ENCODE results near the gene TUBB2B. TPM values are rescaled to one million over a fixed set of nuclear protein-coding genes. Genes with fewer than 3 reads are reported as not detected.

Gene TUBB2B
- total RNA-seq, 2 experiments from 2014 or later: 0.27 TPM; not detected in 1

DNA sequence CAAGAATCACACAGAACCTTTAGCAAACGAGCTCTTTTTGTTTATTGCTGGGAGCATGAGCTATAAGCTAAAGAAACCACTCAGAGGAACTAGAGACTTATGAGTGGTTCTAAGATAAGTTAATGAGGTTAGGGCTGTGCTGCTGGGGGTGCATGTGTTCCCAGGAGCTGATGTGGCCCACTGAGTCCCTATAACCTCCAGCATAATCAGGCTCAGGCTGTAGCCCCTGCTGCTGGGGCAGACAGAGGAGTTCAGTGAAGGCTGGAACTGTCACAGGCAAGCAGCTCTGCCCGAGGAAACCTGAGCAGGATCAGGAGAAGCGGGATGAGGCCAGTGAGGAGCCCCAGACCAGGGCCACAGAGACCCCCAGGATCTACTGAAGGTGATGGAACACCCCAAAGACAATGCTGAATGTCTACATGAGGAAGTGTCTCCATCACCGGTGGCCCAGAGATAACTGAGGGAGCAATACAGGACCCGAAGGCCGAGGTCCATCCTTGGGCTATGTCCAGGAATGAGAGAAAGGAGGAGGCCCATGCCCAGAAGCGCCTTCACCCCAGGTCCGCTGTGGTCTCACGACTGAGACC is 17.3 kb downstream of the TUBB2B start:
- Histone ChIP-seq H3K9me2 (ENCODE audit: insufficient read depth, low read length) (no peaks in the 10 kb centered on the region), H3K9me3 (ENCODE audit: low read length) (no peaks in the 10 kb centered on the region), H4K20me1 (ENCODE audit: insufficient read depth, low read length) (no peaks in the 10 kb centered on the region), H2AFZ (ENCODE audit: low read length) (peak overlapping the region; percentile 83; the same call in 1 of the 2 replicates), H3K27ac (ENCODE audit: low read depth, low read length, poor library complexity, severe bottlenecking) (no peak overlapping the region), H3K36me3 (ENCODE audit: insufficient read depth, low read length) (no peaks in the 10 kb centered on the region), H3K4me2 (ENCODE audit: low read length) (no peak overlapping the region), H3K4me3 (ENCODE audit: low read depth, low read length, poor library complexity, severe bottlenecking) (no peak overlapping the region), H3K79me2 (ENCODE audit: insufficient read depth, low read depth, low read length) (no peaks in the 10 kb centered on the region), H3K4me1 (ENCODE audit: insufficient read depth, low read length, poor library complexity, severe bottlenecking) (peaks cover 13% of the 10 kb centered on the region)
- intact Hi-C loops (cut with micrococcal nuclease; ENCODE audit: unreplicated experiment): no loop called here
- no peak for DNase-seq (ENCODE audit: low spot score)
- TF ChIP-seq, protein P1, sequence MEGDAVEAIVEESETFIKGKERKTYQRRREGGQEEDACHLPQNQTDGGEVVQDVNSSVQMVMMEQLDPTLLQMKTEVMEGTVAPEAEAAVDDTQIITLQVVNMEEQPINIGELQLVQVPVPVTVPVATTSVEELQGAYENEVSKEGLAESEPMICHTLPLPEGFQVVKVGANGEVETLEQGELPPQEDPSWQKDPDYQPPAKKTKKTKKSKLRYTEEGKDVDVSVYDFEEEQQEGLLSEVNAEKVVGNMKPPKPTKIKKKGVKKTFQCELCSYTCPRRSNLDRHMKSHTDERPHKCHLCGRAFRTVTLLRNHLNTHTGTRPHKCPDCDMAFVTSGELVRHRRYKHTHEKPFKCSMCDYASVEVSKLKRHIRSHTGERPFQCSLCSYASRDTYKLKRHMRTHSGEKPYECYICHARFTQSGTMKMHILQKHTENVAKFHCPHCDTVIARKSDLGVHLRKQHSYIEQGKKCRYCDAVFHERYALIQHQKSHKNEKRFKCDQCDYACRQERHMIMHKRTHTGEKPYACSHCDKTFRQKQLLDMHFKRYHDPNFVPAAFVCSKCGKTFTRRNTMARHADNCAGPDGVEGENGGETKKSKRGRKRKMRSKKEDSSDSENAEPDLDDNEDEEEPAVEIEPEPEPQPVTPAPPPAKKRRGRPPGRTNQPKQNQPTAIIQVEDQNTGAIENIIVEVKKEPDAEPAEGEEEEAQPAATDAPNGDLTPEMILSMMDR (conservative IDR thresholded peaks at IDR 0.05; ENCODE audit: low read length): no peak
- no peak for TF ChIP-seq EZH2phosphoT487 (IDR thresholded peaks at IDR 0.05; ENCODE audit: borderline replicate concordance, low read depth, low read length)
- BruUV-seq (replicated peaks): no TSS peak
- ChIA-PET POLR2A (interaction anchor here (0.5 to 1.4 kb wide), 4 partner anchors 9 to 258 kb away, joined by 3 to 4 read pairs (median 4); no protein-coding TSS in a partner anchor), CTCF (ENCODE audit: unreplicated experiment) (no interaction called here)

DNA sequence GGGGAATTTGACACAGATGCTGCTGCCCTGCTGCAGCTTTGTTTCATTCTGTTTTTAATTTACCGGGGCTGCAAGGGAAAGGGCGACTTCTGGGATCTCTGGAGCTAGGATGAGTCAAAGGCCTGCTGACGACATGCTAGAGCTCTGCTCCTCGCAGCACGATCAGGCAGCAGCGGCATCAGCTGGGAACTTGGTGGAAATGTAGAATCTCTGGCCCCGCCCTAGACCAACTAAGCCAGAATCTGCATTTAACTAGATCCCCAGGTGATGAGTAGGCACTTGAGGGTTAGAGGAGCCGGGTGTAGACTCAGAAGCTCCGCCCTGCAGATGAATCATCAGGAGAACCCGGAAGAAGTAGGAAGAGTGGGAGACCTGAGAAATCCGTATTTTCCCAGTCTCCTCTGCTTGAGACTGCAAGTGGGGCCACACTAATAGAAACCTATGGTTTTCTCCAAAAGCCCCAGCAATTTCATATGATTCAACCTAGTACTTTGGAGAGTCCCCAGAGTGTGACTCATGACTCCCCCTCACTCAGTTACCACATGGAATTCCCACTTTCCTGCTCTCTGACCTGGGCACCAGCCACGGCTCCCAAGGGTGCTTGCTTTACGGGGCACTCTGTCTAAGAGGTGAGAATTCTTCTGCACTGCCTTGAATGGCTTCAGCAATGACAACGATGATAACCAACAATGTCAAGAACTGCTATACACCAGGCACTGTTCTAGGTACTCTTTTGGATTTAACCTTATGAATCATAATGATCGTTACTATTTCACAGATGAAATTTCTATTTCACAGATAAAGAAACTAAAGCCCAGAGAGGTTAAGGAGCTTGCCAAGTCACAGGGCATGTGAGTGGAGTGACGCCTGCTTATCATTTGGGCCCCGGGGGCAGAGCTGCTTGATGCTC is 18.1 kb downstream of the TUBB2B start:
- no peak overlapping the region for H3K27ac ChIP-seq (ENCODE audit: low read depth, low read length, poor library complexity, severe bottlenecking)
- peaks cover 21% of the 10 kb centered on the region for H3K4me1 ChIP-seq (ENCODE audit: insufficient read depth, low read length, poor library complexity, severe bottlenecking)
- no peaks in the 10 kb centered on the region for H3K9me3 ChIP-seq (ENCODE audit: low read length)
- POLR2A ChIA-PET: interaction anchor here (0.5 to 1.4 kb wide), 4 partner anchors 9 to 257 kb away, joined by 3 to 4 read pairs (median 4); no protein-coding TSS in a partner anchor
- peak; percentile 42 for DNase-seq (ENCODE audit: low spot score)
- H2AFZ ChIP-seq (ENCODE audit: low read length): peak overlapping the region; percentile 83
- H4K20me1 ChIP-seq (ENCODE audit: insufficient read depth, low read length): no peaks in the 10 kb centered on the region
- H3K4me3 ChIP-seq (ENCODE audit: low read depth, low read length, poor library complexity, severe bottlenecking): no peak overlapping the region
- H3K9me2 ChIP-seq (ENCODE audit: insufficient read depth, low read length): no peaks in the 10 kb centered on the region
- no peaks in the 10 kb centered on the region for H3K79me2 ChIP-seq (ENCODE audit: insufficient read depth, low read depth, low read length)
- peak overlapping the region; percentile 22 for H3K4me2 ChIP-seq (ENCODE audit: low read length)
- H3K36me3 ChIP-seq (ENCODE audit: insufficient read depth, low read length): no peaks in the 10 kb centered on the region
- TF ChIP-seq, protein P1 (conservative IDR thresholded peaks at IDR 0.05; ENCODE audit: low read length): no peak
- TF ChIP-seq EZH2phosphoT487 (IDR thresholded peaks at IDR 0.05; ENCODE audit: borderline replicate concordance, low read depth, low read length): no peak
- CTCF ChIA-PET (ENCODE audit: unreplicated experiment): no interaction called here
- no TSS peak for BruUV-seq (replicated peaks)
- intact Hi-C loops (cut with micrococcal nuclease; ENCODE audit: unreplicated experiment): loop anchor here (2.0 kb wide), 1 partner anchor 83 kb away; no protein-coding TSS in a partner anchor

All from OCI-LY7 (cell line).